T-cell (primary cell): ENCODE data around the gene LRCH3. TPM values are rescaled to one million over a fixed set of nuclear protein-coding genes. Genes with fewer than 3 reads are reported as not detected.

ENCODE experiments used
- ATAC-seq, 4 experiments: fragments of 200-7000 bp in 3 of 4; fragments of 150-1000 bp in 1 of 4; cut with Tn5 transposase; replicated peaks in 1 of 4; 1 replicate in 3 of 4; 2 replicates in 1 of 4; pipeline ENCODE4 v1.10.0; 2021; ENCODE audit warnings: moderate library complexity in 3 of 4, mild to moderate bottlenecking in 2 of 4, moderate number of reproducible peaks in 1 of 4
- CTCF ChIA-PET, 2 donors: fragments of 300-600 bp; sonication (Branson Sonifier 250); formaldehyde crosslinking; loops; one replicate each; lab custom pipeline; 2022; ENCODE audit warnings: antibody characterized with exemption in 2 of 2; lab: Charles Lee
- POLR2A ChIA-PET, 2 donors: fragments of 300-600 bp; sonication (Branson Sonifier 250); formaldehyde crosslinking; loops; one replicate each; lab custom pipeline; 2022; ENCODE audit warnings: antibody characterized with exemption in 2 of 2; lab: Charles Lee
- DNase-seq, 35 experiments: peaks; one replicate each; pipeline versions ENCODE4 v3.0.0 to v3.0.0-alpha.2; 2013 to 2023
- H3K27ac ChIP-seq: one replicate; pipeline ENCODE4 v1.5.1; 2013; ENCODE audit warnings: low read length
- H3K27me3 ChIP-seq, 2 experiments: replicated peaks in 1 of 2; 1 replicate in 1 of 2; 2 replicates in 1 of 2; pipeline versions ENCODE4 v1.6.1 to v1.7.0; 2013; ENCODE audit warnings: low read length in 1 of 2, mixed read lengths in 1 of 2; ENCODE audit not compliant: control insufficient read depth in 2 of 2, insufficient read depth in 2 of 2; ENCODE audit errors: extremely low read depth in 1 of 2
- H3K36me3 ChIP-seq, 2 donors: 1 replicate in 1 of 2; 2 replicates in 1 of 2; pipeline versions ENCODE4 v1.6.1 to v1.7.0; 2013; ENCODE audit warnings: low read length in 1 of 2; ENCODE audit not compliant: control insufficient read depth in 2 of 2, insufficient read depth in 1 of 2; ENCODE audit errors: extremely low read depth in 1 of 2
- H3K4me1 ChIP-seq, 2 experiments: 1 replicate in 1 of 2; 2 replicates in 1 of 2; pipeline versions ENCODE4 v1.6.1 to v1.7.0; 2013; ENCODE audit warnings: low read length in 2 of 2, mixed read lengths in 1 of 2; ENCODE audit not compliant: insufficient read depth in 2 of 2, control insufficient read depth in 1 of 2; ENCODE audit errors: extremely low read depth in 1 of 2
- H3K4me3 ChIP-seq, 2 donors: 1 replicate in 1 of 2; 2 replicates in 1 of 2; pipeline versions ENCODE4 v1.5.1 to v1.7.0; 2013; ENCODE audit warnings: mild to moderate bottlenecking in 2 of 2, low read length in 1 of 2, moderate library complexity in 1 of 2; ENCODE audit not compliant: control insufficient read depth in 1 of 2; ENCODE audit errors: extremely low read depth in 1 of 2
- H3K9me3 ChIP-seq: 2 replicates; pipeline ENCODE4 v1.7.0; 2013
- H3K27ac Mint-ChIP-seq, 2 donors: one replicate each; pipeline ENCODE4 v1.8.0; 2020 to 2021; ENCODE audit warnings: mild to moderate bottlenecking in 2 of 2, mixed read lengths in 2 of 2
- H3K27me3 Mint-ChIP-seq, 2 donors: one replicate each; pipeline ENCODE4 v1.8.0; 2021 to 2022; ENCODE audit warnings: mixed read lengths in 2 of 2
- H3K36me3 Mint-ChIP-seq: one replicate; pipeline ENCODE4 v1.8.0; 2021; ENCODE audit warnings: mixed read lengths
- H3K4me1 Mint-ChIP-seq, 3 donors: one replicate each; pipeline ENCODE4 v1.8.0; 2020 to 2022; ENCODE audit warnings: mixed read lengths in 3 of 3, mild to moderate bottlenecking in 1 of 3
- H3K4me3 Mint-ChIP-seq, 3 donors: one replicate each; pipeline ENCODE4 v1.8.0; 2020 to 2022; ENCODE audit warnings: mild to moderate bottlenecking in 3 of 3, mixed read lengths in 3 of 3, moderate library complexity in 3 of 3
- H3K9me3 Mint-ChIP-seq, 3 donors: one replicate each; pipeline ENCODE4 v1.8.0; 2020 to 2022; ENCODE audit warnings: mixed read lengths in 3 of 3
- WGBS: methylation state at CpG from one replicate; pipeline ENCODE4 v1.1.5; 2013; ENCODE audit warnings: missing lambda C conversion rate; ENCODE audit not compliant: insufficient coverage; 5-methylcytosine and 5-hydroxymethylcytosine counted together
- total RNA-seq, 35 experiments: library from RNA in 6 of 35; stranded (reverse) in 6 of 35; fragments of 120-200 nt in 1 of 35; gene quantifications; one replicate each; pipeline versions ENCODE4 v1.2.1 to v1.2.4 and lab custom pipeline; 2013 to 2026

LRCH3 gene
- total RNA-seq, 5 donors from 2014 or later (not counting 1 experiment from before 2014, with no cell fraction given): 51.4 to 75.1 (median 62.2) TPM

DNA sequence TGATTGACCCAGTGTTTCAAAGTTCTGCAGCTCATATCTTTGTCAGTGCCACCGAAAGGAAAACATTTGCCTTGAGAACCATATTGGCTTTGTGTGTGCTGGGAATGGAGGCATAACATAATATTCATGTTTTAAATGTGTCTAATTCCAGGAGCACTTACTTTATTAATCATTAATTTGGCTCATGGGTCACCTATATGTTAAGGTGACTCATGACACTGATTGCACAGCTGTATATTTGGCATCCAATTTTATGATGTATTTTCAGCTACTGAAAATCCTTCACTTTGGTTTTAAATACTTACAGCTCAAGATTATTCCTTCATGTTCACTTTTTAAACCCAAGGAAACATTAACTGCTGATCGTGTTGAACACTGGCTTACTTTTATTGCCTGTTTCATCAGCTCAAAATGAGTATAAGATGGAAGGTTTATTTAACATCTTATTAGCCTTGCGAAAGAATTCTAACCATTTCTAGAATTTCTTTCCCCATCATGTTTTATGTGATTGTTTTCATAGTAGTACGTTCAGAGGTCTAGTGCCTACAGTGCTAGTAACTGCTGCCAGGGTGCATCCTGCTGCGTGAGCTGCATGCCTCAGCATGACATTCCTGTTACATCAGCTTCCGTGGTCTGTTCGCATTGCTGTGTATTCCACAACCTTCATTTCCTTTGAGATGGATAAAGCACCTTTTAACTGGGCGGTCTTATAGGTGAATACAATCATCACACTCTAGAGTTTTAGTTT is 63.7 kb downstream of the LRCH3 start:
- H3K9me3 ChIP-seq: no peaks in the 10 kb centered on the region
- peaks cover 0 to under 1% (median 0%) of the 10 kb centered on the region in 3 donors for H3K4me1 Mint-ChIP-seq
- H3K4me3 ChIP-seq: no peak overlapping the region
- no peak overlapping the region for H3K27ac Mint-ChIP-seq
- ChIA-PET POLR2A (interaction anchor here (0.6 kb wide), 2 partner anchors 46 to 93 kb away, joined by 4 to 6 read pairs; no protein-coding TSS in a partner anchor), CTCF (no interaction called here)
- no peak overlapping the region for H3K4me3 Mint-ChIP-seq
- ATAC-seq (no peak), DNase-seq (no peak)
- peaks cover 3 to 50% of the 10 kb centered on the region in 2 donors for H3K36me3 ChIP-seq
- H3K27me3 Mint-ChIP-seq: no peaks in the 10 kb centered on the region
- H3K9me3 Mint-ChIP-seq: no peaks in the 10 kb centered on the region
- no peaks in the 10 kb centered on the region for H3K4me1 ChIP-seq
- no peak overlapping the region for H3K27ac ChIP-seq
- 100% methylated on average over 1 of the region's 8 CpGs for WGBS
- H3K36me3 Mint-ChIP-seq: peaks cover 63% of the 10 kb centered on the region
- H3K27me3 ChIP-seq: no peaks in the 10 kb centered on the region

DNA sequence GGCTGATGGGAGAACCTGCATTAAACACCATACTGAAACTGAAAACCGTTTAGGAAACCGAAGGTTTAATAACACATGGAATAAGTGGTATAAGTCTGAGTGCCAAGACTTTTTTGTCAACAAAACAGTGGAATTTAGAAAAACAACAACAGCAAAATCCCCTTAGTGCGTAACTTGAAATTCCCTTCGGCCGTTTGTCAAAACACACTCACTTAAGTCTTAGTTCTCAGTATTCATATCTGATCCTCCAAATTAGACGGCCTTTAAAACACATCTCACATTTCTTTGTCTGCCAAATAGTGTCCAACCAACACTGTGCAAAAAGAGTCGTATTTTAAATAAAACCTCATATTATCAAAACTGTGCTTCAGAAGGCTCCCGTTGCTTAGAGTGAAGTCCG is 64.5 kb downstream of the LRCH3 start:
- no peaks in the 10 kb centered on the region for H3K27me3 Mint-ChIP-seq
- H3K9me3 Mint-ChIP-seq: no peaks in the 10 kb centered on the region
- H3K36me3 Mint-ChIP-seq: peaks cover 60% of the 10 kb centered on the region
- Histone ChIP-seq H3K27me3 (no peaks in the 10 kb centered on the region), H3K4me1 (no peaks in the 10 kb centered on the region), H3K4me3 (no peak overlapping the region), H3K9me3 (no peaks in the 10 kb centered on the region), H3K36me3 (peaks cover 3 to 48% of the 10 kb centered on the region in 2 donors), H3K27ac (no peak overlapping the region)
- H3K4me1 Mint-ChIP-seq: no peaks in the 10 kb centered on the region
- ChIA-PET CTCF (interaction anchor here in 1 of 2 donors (0.6 kb wide), 1 partner anchor 101 kb away, joined by 3 read pairs; no protein-coding TSS in a partner anchor), POLR2A (no interaction called here)
- H3K27ac Mint-ChIP-seq: no peak overlapping the region
- no peak for ATAC-seq
- no peak overlapping the region for H3K4me3 Mint-ChIP-seq
- DNase-seq: no peak
- 99% methylated on average over 7 of the region's 9 CpGs for WGBS

DNA sequence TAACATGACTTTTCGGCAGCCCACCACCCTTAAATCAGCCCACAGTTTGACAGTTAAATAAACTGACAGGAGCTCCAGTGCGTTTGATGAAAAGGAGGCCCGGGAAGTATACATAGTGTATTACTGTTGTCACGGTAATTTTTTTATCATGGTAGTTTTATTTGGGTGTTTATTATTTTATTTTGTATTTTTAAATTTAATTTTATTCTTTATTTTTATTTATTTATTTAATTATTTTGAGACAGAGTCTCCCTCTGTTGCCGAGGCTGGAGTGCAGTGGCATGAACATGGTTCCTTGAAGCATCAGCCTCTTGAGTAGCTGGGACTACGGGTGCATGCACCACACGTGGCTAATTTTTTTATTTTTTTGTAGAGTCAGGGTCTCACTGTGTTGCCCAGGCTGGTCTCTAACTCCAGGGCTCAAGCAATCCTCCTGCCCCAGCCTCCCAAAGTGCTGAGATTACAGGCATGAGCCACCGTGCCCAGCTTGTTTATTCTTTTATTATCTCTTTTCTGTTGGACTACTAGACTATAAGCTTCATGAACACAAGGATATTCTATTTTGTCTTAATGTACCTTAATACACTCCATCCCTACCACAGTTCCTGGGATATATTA is 65.3 kb downstream of the LRCH3 start:
- Histone ChIP-seq H3K27ac (no peak overlapping the region), H3K36me3 (peaks cover 3 to 43% of the 10 kb centered on the region in 2 donors), H3K9me3 (no peaks in the 10 kb centered on the region), H3K4me3 (no peak overlapping the region), H3K4me1 (no peaks in the 10 kb centered on the region), H3K27me3 (no peaks in the 10 kb centered on the region)
- CTCF ChIA-PET: no interaction called here
- POLR2A ChIA-PET: no interaction called here
- no peak for ATAC-seq
- 58% methylated on average over 2 of the region's 8 CpGs for WGBS
- Mint-ChIP-seq H3K4me3 (no peak overlapping the region), H3K27me3 (no peaks in the 10 kb centered on the region), H3K4me1 (no peaks in the 10 kb centered on the region), H3K9me3 (no peaks in the 10 kb centered on the region), H3K27ac (no peak overlapping the region), H3K36me3 (peaks cover 55% of the 10 kb centered on the region)
- DNase-seq: no peak

- no peaks in the 10 kb centered on the region for H3K9me3 ChIP-seq
- no CpG with 5 or more reads among the region's 3 CpGs for WGBS
- ChIA-PET CTCF (no interaction called here), POLR2A (interaction anchor here in 1 of 2 donors (0.6 kb wide), 1 partner anchor 94 kb away, joined by 3 read pairs; no protein-coding TSS in a partner anchor)
- peaks cover 3 to 36% of the 10 kb centered on the region in 2 donors for H3K36me3 ChIP-seq
- ATAC-seq: no peak
- H3K27ac ChIP-seq: no peak overlapping the region
- Mint-ChIP-seq H3K4me3 (no peak overlapping the region), H3K4me1 (no peaks in the 10 kb centered on the region), H3K27ac (no peak overlapping the region), H3K36me3 (peaks cover 44% of the 10 kb centered on the region), H3K9me3 (no peaks in the 10 kb centered on the region), H3K27me3 (no peaks in the 10 kb centered on the region)
- H3K4me1 ChIP-seq: no peaks in the 10 kb centered on the region
- H3K4me3 ChIP-seq: no peak overlapping the region
- DNase-seq: no peak
- no peaks in the 10 kb centered on the region for H3K27me3 ChIP-seq
Observed at GRCh38 chr3:197858133-197858532, 67.1 kb downstream of the LRCH3 start.

DNA sequence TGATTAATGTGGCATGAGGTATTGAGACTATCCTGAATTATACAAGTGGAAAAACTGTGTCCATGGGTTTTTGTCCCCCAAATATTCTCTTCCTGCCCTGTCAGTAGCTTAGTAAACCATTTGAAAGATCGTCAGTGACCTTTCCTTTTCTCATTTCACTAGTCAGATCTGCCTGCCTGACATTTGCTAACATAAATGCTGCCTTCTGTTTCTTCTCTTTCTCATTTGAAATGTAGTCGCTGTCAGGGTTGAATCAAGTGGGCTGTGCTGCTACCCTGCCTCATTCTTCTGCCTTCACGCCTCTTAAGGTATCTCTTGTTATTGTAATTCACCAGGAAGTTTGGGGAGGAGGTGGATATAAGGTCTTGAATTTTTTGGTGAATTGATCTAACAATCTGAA is 67.5 kb downstream of the LRCH3 start:
- Mint-ChIP-seq H3K27ac (peak overlapping the region in 1 of 2 donors; percentile 0), H3K36me3 (peaks cover 44% of the 10 kb centered on the region), H3K9me3 (no peaks in the 10 kb centered on the region), H3K4me3 (no peak overlapping the region), H3K27me3 (no peaks in the 10 kb centered on the region), H3K4me1 (no peaks in the 10 kb centered on the region)
- Histone ChIP-seq H3K36me3 (peaks cover 3 to 36% of the 10 kb centered on the region in 2 donors), H3K9me3 (no peaks in the 10 kb centered on the region), H3K27me3 (no peaks in the 10 kb centered on the region), H3K27ac (no peak overlapping the region), H3K4me3 (no peak overlapping the region), H3K4me1 (no peaks in the 10 kb centered on the region)
- ChIA-PET POLR2A (no interaction called here), CTCF (no interaction called here)
- 83% methylated on average over 1 of the region's 3 CpGs for WGBS
- DNase-seq (no peak), ATAC-seq (no peak)

DNA sequence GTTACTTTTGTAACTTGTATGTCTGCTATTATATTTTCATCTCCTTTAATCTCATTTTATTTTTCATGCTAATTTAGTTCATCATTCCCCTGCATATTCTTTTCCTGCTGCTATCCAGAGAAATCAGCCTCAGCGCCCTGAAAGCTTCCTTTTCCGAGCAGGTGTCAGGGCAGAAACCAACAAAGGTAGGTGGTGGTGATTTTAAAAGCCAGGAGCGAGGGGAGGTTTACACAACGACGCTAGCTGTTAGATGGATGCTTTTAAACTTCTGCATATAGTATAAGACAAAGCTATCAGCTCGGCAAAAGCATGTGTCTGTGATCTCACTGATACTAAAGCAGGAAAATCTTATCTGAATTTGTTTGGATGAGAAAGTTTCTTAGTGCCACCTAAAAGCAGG is 75.0 kb downstream of the LRCH3 start:
- DNase-seq (no peak), ATAC-seq (no peak)
- H3K4me3 ChIP-seq: no peak overlapping the region
- ChIA-PET POLR2A (no interaction called here), CTCF (interaction anchor here in 1 of 2 donors (0.6 to 0.7 kb wide), 2 partner anchors 28 to 102 kb away, joined by 3 to 4 read pairs; no protein-coding TSS in a partner anchor)
- peaks cover 20% of the 10 kb centered on the region for H3K36me3 Mint-ChIP-seq
- H3K4me1 ChIP-seq: peaks cover 3% of the 10 kb centered on the region in 2 experiments
- no peaks in the 10 kb centered on the region for H3K9me3 ChIP-seq
- no peak overlapping the region for H3K27ac ChIP-seq
- H3K27me3 Mint-ChIP-seq: no peaks in the 10 kb centered on the region
- H3K9me3 Mint-ChIP-seq: peaks cover 0 to 2% (median 0%) of the 10 kb centered on the region in 3 donors
- no peak overlapping the region for H3K4me3 Mint-ChIP-seq
- no peak overlapping the region for H3K27ac Mint-ChIP-seq
- no peaks in the 10 kb centered on the region for H3K27me3 ChIP-seq
- no CpG with 5 or more reads among the region's 6 CpGs for WGBS
- peaks cover 10 to 12% (median 12%) of the 10 kb centered on the region in 3 donors for H3K4me1 Mint-ChIP-seq
- peaks cover 0 to 21% of the 10 kb centered on the region in 2 donors for H3K36me3 ChIP-seq
